IMR-90 (cell line): ENCODE data around the gene SPATA13. TPM values are rescaled to one million over a fixed set of nuclear protein-coding genes. Genes with fewer than 3 reads are reported as not detected.

ENCODE experiments used
- ATAC-seq: fragments of 200-7000 bp; cut with Tn5 transposase; 2 replicates; pipeline ENCODE4 v1.9.1; 2020; ENCODE audit warnings: low read depth, mild to moderate bottlenecking, moderate library complexity
- BruUV-seq: library from RNA; stranded (reverse); fragments of 400-500 nt; replicated peaks from 2 replicates; lab custom pipeline; 2021; lab: Mats Ljungman, UMichigan
- CTCF ChIA-PET: fragments of 300-600 bp; formaldehyde crosslinking; extraction: SDS; loops from one replicate; lab custom pipeline; 2021; ENCODE audit warnings: antibody characterized with exemption; lab: Yijun Ruan, JAX
- POLR2A ChIA-PET: fragments of 300-600 bp; sonication (Branson Sonifier 250); formaldehyde crosslinking; loops from one replicate; lab custom pipeline; 2022; ENCODE audit warnings: antibody characterized with exemption; ENCODE audit not compliant: unreplicated experiment; lab: Charles Lee
- DNase-seq: peaks from one replicate; pipeline ENCODE4 v3.0.0; 2013
- H2AFZ ChIP-seq: replicated peaks from 2 replicates; pipeline ENCODE3; 2013; ENCODE audit warnings: low read length, mild to moderate bottlenecking; ENCODE audit not compliant: poor library complexity
- H2AK5ac ChIP-seq: 2 replicates; pipeline ENCODE4 v1.6.1; 2013; ENCODE audit warnings: low read depth, low read length, inconsistent platforms
- H2AK9ac ChIP-seq: replicated peaks from 2 replicates; pipeline ENCODE3; 2013; ENCODE audit warnings: mild to moderate bottlenecking, low read depth, low read length, moderate library complexity; ENCODE audit not compliant: poor library complexity
- H2BK120ac ChIP-seq: 2 replicates; pipeline ENCODE4 v1.6.1; 2013; ENCODE audit warnings: low read depth, low read length, inconsistent platforms
- H2BK15ac ChIP-seq: 3 replicates; pipeline ENCODE4 v1.6.1; 2013; ENCODE audit warnings: low read depth, low read length, inconsistent platforms
- H2BK20ac ChIP-seq: 2 replicates; pipeline ENCODE4 v1.6.1; 2013; ENCODE audit warnings: low read depth, mild to moderate bottlenecking, inconsistent platforms, low read length, moderate library complexity
- H2BK5ac ChIP-seq: 2 replicates; pipeline ENCODE4 v1.6.1; 2013; ENCODE audit warnings: mild to moderate bottlenecking, low read depth, low read length, inconsistent platforms; ENCODE audit not compliant: poor library complexity, severe bottlenecking
- H3K14ac ChIP-seq: replicated peaks from 2 replicates; pipeline ENCODE4 v1.6.1; 2013; ENCODE audit warnings: low read depth, low read length, inconsistent platforms
- H3K18ac ChIP-seq: 2 replicates; pipeline ENCODE4 v1.6.1; 2013; ENCODE audit warnings: low read depth, low read length, control low read depth
- H3K23ac ChIP-seq: 2 replicates; pipeline ENCODE4 v1.6.1; 2013; ENCODE audit warnings: low read depth, low read length, inconsistent platforms
- H3K27ac ChIP-seq: 2 replicates; pipeline ENCODE4 v1.5.1; 2013; ENCODE audit warnings: mild to moderate bottlenecking, control low read depth, low read length; ENCODE audit not compliant: insufficient read depth
- H3K27me3 ChIP-seq: 2 replicates; pipeline ENCODE4 v1.6.1; 2013; ENCODE audit warnings: low read length; ENCODE audit not compliant: control insufficient read depth, insufficient read depth
- H3K36me3 ChIP-seq: 2 replicates; pipeline ENCODE4 v1.6.1; 2013; ENCODE audit warnings: low read length, mixed read lengths; ENCODE audit not compliant: control insufficient read depth, insufficient read depth
- H3K4ac ChIP-seq: 2 replicates; pipeline ENCODE4 v1.6.1; 2013; ENCODE audit warnings: low read depth, low read length, inconsistent platforms
- H3K4me1 ChIP-seq: 2 replicates; pipeline ENCODE4 v1.6.1; 2013; ENCODE audit warnings: low read length, mixed read lengths; ENCODE audit not compliant: control insufficient read depth, insufficient read depth
- H3K4me2 ChIP-seq: 2 replicates; pipeline ENCODE4 v1.6.1; 2013; ENCODE audit warnings: low read depth, mild to moderate bottlenecking, control low read depth, low read length, moderate library complexity
- H3K4me3 ChIP-seq: 2 replicates; pipeline ENCODE4 v1.5.1; 2013; ENCODE audit warnings: low read depth, mild to moderate bottlenecking, control low read depth, low read length, moderate library complexity; ENCODE audit not compliant: insufficient read depth
- H3K56ac ChIP-seq: 2 replicates; pipeline ENCODE4 v1.6.1; 2013; ENCODE audit warnings: low read length, inconsistent platforms; ENCODE audit not compliant: insufficient read depth; ENCODE audit errors: extremely low read depth
- H3K79me1 ChIP-seq, 2 experiments: 2 replicates each; pipeline ENCODE4 v1.6.1; 2013; ENCODE audit warnings: low read length in 2 of 2, inconsistent platforms in 1 of 2, low read depth in 1 of 2
- H3K9ac ChIP-seq: 2 replicates; pipeline ENCODE4 v1.6.1; 2013; ENCODE audit warnings: low read depth, low read length, control low read depth
- H3K9me1 ChIP-seq: 2 replicates; pipeline ENCODE4 v1.6.1; 2013; ENCODE audit warnings: low read length, inconsistent platforms; ENCODE audit not compliant: insufficient read depth
- H3K9me3 ChIP-seq: 2 replicates; pipeline ENCODE4 v1.6.1; 2013; ENCODE audit warnings: low read length; ENCODE audit not compliant: control insufficient read depth, insufficient read depth
- H4K20me1 ChIP-seq: 2 replicates; pipeline ENCODE4 v1.6.1; 2013; ENCODE audit warnings: low read length, inconsistent platforms; ENCODE audit not compliant: insufficient read depth
- H4K5ac ChIP-seq: 2 replicates; pipeline ENCODE4 v1.6.1; 2013; ENCODE audit warnings: mild to moderate bottlenecking, low read depth, low read length, control low read depth
- H4K8ac ChIP-seq, 2 experiments: 2 replicates each; pipeline ENCODE4 v1.6.1; 2013; ENCODE audit warnings: low read depth in 2 of 2, low read length in 2 of 2, control low read depth in 1 of 2, inconsistent platforms in 1 of 2
- H4K91ac ChIP-seq: 2 replicates; pipeline ENCODE4 v1.6.1; 2013; ENCODE audit warnings: low read depth, low read length, inconsistent platforms; ENCODE audit not compliant: insufficient read depth
- BHLHE40 ChIP-seq: fragments of 150-350 bp; IDR thresholded peaks from 2 replicates; pipeline ENCODE4 v1.6.1; 2016; ENCODE audit warnings: mild to moderate bottlenecking, low read depth, low read length
- CEBPB ChIP-seq: IDR thresholded peaks from 2 replicates; pipeline ENCODE4 v1.6.1; 2012; ENCODE audit warnings: low read depth, low read length, improper control_type of control experiment
- CTCF ChIP-seq: conservative IDR thresholded peaks from 2 replicates; pipeline ENCODE4 v1.5.1; 2012; ENCODE audit warnings: mild to moderate bottlenecking, low read depth, low read length, improper control_type of control experiment
- FOS ChIP-seq: fragments of 150-350 bp; IDR thresholded peaks from 2 replicates; pipeline ENCODE4 v1.6.1; 2016; ENCODE audit warnings: low read depth, low read length
- MAFK ChIP-seq: IDR thresholded peaks from 2 replicates; pipeline ENCODE4 v1.6.1; 2012; ENCODE audit warnings: low read depth, low read length, improper control_type of control experiment
- MXI1 ChIP-seq: IDR thresholded peaks from 2 replicates; pipeline ENCODE4 v1.6.1; 2012; ENCODE audit warnings: low read depth, mild to moderate bottlenecking, low read length, moderate library complexity, borderline replicate concordance
- NFE2L2 ChIP-seq: fragments of 150-350 bp; IDR thresholded peaks from 2 replicates; pipeline ENCODE4 v1.6.1; 2016; ENCODE audit warnings: low read depth, mild to moderate bottlenecking, low read length
- RAD21 ChIP-seq: IDR thresholded peaks from 2 replicates; pipeline ENCODE4 v1.6.1; 2012; ENCODE audit warnings: low read length, improper control_type of control experiment
- SMC3 ChIP-seq: fragments of 150-350 bp; IDR thresholded peaks from 2 replicates; pipeline ENCODE4 v1.6.1; 2016; ENCODE audit warnings: low read depth, mild to moderate bottlenecking, antibody characterized with exemption, low read length, moderate library complexity
- USF2 ChIP-seq: fragments of 150-350 bp; IDR thresholded peaks from 2 replicates; pipeline ENCODE4 v1.6.1; 2017; ENCODE audit warnings: mild to moderate bottlenecking, antibody characterized with exemption, low read length, low read depth
- WGBS, 2 experiments: methylation state at CpG; one replicate each; pipeline versions ENCODE4 v1.1.5 to v1.1.7; 2013; ENCODE audit warnings: missing lambda C conversion rate in 2 of 2; ENCODE audit not compliant: insufficient read length in 1 of 2; ENCODE audit errors: extremely low coverage in 2 of 2; 5-methylcytosine and 5-hydroxymethylcytosine counted together
- dilution Hi-C: fragments of 300-500 bp; cut with HindIII; formaldehyde crosslinking; loops from one replicate; pipeline ENCODE4 v1.14.3; 2018; ENCODE audit warnings: low sequenced_read_pairs; ENCODE audit not compliant: unreplicated experiment
- in situ Hi-C: fragments of 300-500 bp; cut with MboI; formaldehyde crosslinking; loops from 3 replicates; pipeline ENCODE4 v1.14.3; 2019; ENCODE audit warnings: low sequenced_read_pairs, inconsistent platforms, mixed read lengths
- intact Hi-C: fragments of 100-400 bp; cut with micrococcal nuclease; formaldehyde crosslinking; loops from 2 replicates; pipeline ENCODE4 v1.10.0; 2022
- polyA plus RNA-seq, 3 experiments: library from polyadenylated mRNA; depleted of rRNA; stranded (reverse); fragments of >200 nt; gene quantifications; 2 replicates each; pipeline ENCODE4 v1.2.3, GENCODE V29; 2012; ENCODE audit warnings: low replicate concordance in 1 of 3
- total RNA-seq: library from RNA; depleted of rRNA; stranded (reverse); fragments of >200 nt; gene quantifications from 2 replicates; pipeline ENCODE4 v1.2.3, GENCODE V29; 2012

The SPATA13 gene
- total and polyA plus RNA-seq, 2 of the 4 experiments (the other 2 are of a cell fraction): 10.5 to 12.5 TPM

GRCh38 chr13:24165746-24166145 is 5.2 kb downstream of the SPATA13 start:
- Histone ChIP-seq H2AK9ac (no peak overlapping the region), H3K9me3 (no peaks in the 10 kb centered on the region), H3K4ac (peak overlapping the region; percentile 42; the same call in 1 of the 2 replicates), H2BK5ac (peak overlapping the region; percentile 83), H3K4me2 (peak overlapping the region; percentile 15; the same call in 1 of the 2 replicates), H3K79me1 (peaks cover 64 to 87% of the 10 kb centered on the region in 2 experiments), H4K20me1 (peaks cover 47% of the 10 kb centered on the region; the same call in 1 of the 2 replicates), H3K23ac (no peak overlapping the region), H3K9me1 (peaks cover 38% of the 10 kb centered on the region), H4K5ac (no peak overlapping the region), H3K18ac (peak overlapping the region; percentile 2; the same call in 1 of the 2 replicates), H3K9ac (no peak overlapping the region), H2AK5ac (peak overlapping the region; percentile 86), H3K56ac (no peak overlapping the region), H2BK20ac (peak overlapping the region; percentile 35; the same call in 1 of the 2 replicates), H3K36me3 (peaks cover 7% of the 10 kb centered on the region), H2BK15ac (peak overlapping the region; percentile 0; the same call in 1 of the 3 replicates), H3K27ac (peak overlapping the region; percentile 25; the same call in 1 of the 2 replicates), H2BK120ac (peak overlapping the region; percentile 54; the same call in 1 of the 2 replicates), H3K4me3 (no peak overlapping the region), H3K27me3 (no peaks in the 10 kb centered on the region), H3K4me1 (peaks cover 25% of the 10 kb centered on the region), H4K91ac (0 out of 2 replicates have a peak overlapping the region, but pooled peaks have one; percentile 1), H3K14ac (peak overlapping the region; percentile 82), H4K8ac (peak overlapping the region in 1 of 2 experiments; percentile 7; a peak in 3 of 4 replicates), H2AFZ (no peak overlapping the region)
- CTCF ChIA-PET: no interaction called here
- WGBS, 2 experiments: 29% methylated on average over 2 of the region's 4 CpGs; no CpG with 5 or more reads in 1 of the 2 experiments
- BruUV-seq: no TSS peak
- ATAC-seq (peak; percentile 58), DNase-seq (peak; percentile 83)
- TF ChIP-seq CEBPB: peak; percentile 28; the same call in 1 of the 2 replicates
- TF ChIP-seq RAD21: no peak
- peak; percentile 37; the same call in 1 of the 2 replicates for TF ChIP-seq BHLHE40
- no peak for TF ChIP-seq CTCF
- no peak for TF ChIP-seq NFE2L2
- TF ChIP-seq FOS: 0 out of 2 replicates have a peak, but pooled peaks have one; percentile 9
- peak; percentile 63; the same call in 1 of the 2 replicates for TF ChIP-seq MXI1
- TF ChIP-seq USF2: no peak
- peak; percentile 7; the same call in 1 of the 2 replicates for TF ChIP-seq SMC3
- peak; percentile 24; the same call in 1 of the 2 replicates for TF ChIP-seq MAFK
- POLR2A ChIA-PET: no interaction called here
- dilution Hi-C loops: no loop called here
- in situ Hi-C loops: no loop called here
- intact Hi-C loops: no loop called here
